Pulmonary artery endothelial cell (primary cell): ENCODE data around the gene ITGAX. TPM values are rescaled to one million over a fixed set of nuclear protein-coding genes. Genes with fewer than 3 reads are reported as not detected.

ENCODE experiments used
- DNase-seq: peaks from one replicate; pipeline ENCODE4 v3.0.0-alpha.2; 2011; ENCODE audit warnings: low read depth, low spot score
- total RNA-seq: library from RNA; depleted of rRNA; stranded (reverse); fragments of >200 nt; gene quantifications from 2 replicates; pipeline ENCODE4 v1.2.3, GENCODE V29; 2014

Gene ITGAX
- total RNA-seq, 1 donor from 2014 or later: 1.1 TPM

- DNase-seq: no peak
Measured at GRCh38 chr16:31348579-31348978, 6.4 kb upstream of the ITGAX start.

- DNase-seq: no peak
Measured at GRCh38 chr16:31350275-31351005, 4.5 kb upstream of the ITGAX start.

GRCh38 chr16:31351246-31351941, 3.6 kb upstream of the ITGAX start:
- no peak for DNase-seq

- no peak for DNase-seq
Measured at GRCh38 chr16:31351942-31352325, 3.0 kb upstream of the ITGAX start.

- DNase-seq: no peak
Measured at GRCh38 chr16:31352376-31353115, 2.4 kb upstream of the ITGAX start.

- DNase-seq: no peak
Measured at GRCh38 chr16:31355431-31356100, 590 bp downstream of the ITGAX start.

GRCh38 chr16:31356566-31357323, 1.8 kb downstream of the ITGAX start:
- DNase-seq: no peak

GRCh38 chr16:31357324-31358109, 2.5 kb downstream of the ITGAX start:
- no peak for DNase-seq

DNA sequence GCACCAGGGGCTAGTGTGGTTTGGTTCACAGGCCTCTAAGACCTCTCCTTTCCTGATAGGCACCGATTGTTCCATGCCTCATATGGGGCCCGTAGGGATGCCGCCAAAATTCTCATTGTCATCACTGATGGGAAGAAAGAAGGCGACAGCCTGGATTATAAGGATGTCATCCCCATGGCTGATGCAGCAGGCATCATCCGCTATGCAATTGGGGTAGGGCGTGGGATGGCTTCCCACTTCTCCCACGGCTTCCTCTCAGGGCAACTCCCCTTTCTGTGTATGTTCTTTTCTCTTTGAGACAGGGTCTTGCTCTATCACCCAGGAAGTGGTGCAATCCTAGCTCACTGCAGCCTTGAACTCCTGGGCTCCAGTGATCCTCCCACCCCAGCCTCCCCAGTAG, 5.3 kb downstream of the ITGAX start:
- DNase-seq: no peak

- no peak for DNase-seq
Measured at GRCh38 chr16:31361201-31362110, 6.5 kb downstream of the ITGAX start.

- DNase-seq: no peak
Measured at GRCh38 chr16:31362476-31363405, 7.8 kb downstream of the ITGAX start.

DNA sequence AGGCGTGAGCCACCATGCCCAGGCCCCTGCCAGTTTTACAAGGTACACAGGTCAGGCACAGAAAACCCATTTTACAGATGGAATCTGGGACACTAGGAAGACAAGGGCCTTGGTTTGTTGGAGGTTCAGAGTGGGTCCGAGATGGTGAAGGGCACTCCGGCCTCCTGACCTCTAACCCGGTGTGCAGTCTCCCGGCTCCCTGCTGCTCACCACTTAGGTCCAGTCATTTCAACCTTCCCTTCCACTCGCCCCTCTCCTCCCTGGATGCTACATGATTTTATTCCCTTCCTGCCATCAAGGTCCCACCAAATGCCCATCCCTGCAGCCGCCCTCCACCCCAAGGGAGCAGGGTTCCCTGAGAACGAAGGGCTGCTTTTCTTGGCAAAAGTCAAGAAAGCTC, 8.7 kb downstream of the ITGAX start:
- no peak for DNase-seq

DNA sequence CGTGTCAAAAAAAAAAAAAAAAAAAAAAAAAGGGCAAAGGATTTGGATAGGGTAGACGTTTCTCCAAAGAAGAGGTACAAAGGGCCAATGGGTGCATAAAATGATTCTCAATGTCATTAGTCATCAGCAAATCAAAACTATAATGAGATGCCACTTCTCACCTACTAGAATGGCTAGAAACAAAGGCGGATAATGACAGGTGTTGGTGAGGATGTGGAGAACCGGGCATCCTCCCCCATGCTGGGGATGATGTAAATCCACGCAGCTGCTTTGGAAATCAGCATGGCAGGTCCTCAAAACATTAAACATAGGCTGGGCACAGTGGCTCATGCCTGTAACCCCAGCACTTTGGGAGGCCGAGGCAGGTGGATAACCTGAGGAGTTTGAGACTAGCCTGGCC, 9.4 kb downstream of the ITGAX start:
- DNase-seq: no peak

DNA sequence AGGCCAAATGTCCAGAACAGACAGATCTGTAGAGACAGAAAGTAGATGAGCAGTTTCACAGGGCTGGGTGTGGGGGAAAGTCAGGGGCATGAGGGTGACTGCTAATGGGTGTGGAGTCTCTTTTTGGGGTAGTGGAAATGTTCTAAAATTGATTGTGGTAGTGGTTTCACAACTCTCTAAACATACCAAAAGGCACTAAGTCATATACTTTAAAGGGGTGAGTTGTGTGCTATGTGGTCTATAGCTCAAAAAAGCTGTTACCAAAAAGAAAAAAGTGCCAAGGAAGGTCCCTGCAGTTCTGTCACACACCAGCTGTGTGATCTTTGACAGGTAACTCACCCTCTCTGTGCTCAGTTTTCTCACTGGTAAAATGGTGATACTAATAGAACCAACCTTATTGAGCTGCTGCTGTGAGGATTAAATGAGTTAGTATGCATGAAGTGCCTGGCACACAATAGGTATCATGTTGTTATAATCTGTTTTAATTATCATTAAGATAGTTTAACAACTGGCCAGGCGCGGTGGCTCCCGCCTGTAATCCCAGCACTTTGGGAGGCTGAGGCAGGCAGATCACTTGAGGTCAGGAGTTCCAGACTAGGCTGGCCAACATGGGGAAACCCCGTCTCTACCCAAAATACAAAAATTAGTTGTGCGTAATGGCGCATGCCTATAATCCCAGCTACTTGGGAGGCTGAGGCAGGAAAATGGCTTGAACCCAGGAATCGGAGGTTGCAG, 10.3 kb downstream of the ITGAX start:
- no peak for DNase-seq

DNA sequence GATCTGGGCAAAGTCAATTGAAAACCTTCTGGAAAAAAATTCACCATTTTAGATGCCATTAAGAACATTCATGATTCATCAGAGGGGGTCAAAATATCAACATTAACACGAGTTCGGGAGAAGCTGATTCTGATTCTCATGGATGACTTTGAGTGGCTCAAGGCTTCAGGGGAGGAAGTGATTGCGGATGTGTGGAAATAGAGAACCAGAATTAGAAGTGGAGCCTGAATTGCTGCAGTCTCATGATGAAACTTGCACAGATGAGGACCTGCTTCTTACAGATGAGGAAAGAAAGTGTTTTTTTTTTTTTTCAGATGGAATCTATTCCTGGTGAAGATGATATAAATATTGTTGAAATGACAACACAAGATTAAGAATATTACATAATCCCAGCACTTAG, 12.9 kb downstream of the ITGAX start:
- DNase-seq: no peak

GRCh38 chr16:31371008-31371407, 16.0 kb downstream of the ITGAX start:
- DNase-seq: no peak
